ENCODE data around the gene ECPAS. TPM values are rescaled to one million over a fixed set of nuclear protein-coding genes. Genes with fewer than 3 reads are reported as not detected.

The ECPAS gene
- polyA plus RNA-seq, 1 donor (not counting 4 experiments of a cell fraction or from before 2014, with no cell fraction given) = 53.5 TPM

DNA sequence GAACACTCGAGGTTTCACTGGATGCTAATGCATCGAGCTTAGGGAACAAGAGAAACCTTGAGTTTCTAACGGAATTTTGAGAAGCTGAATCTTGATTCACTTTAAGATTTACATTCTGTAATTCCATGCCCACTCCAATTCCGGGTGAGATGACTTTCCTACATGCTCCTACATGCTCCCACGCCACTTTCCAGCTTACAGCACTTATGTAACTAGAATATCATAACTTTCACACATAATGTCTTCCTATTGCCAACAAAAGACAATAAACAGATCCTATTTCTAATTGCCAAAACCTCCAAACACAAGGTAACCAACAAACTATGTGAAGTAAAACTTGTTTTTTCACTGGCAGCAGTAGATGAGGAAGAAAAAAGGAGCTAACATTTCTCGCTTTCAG is 72.9 kb downstream of the ECPAS start:
- peak; percentile 70 for FAIRE-seq

DNA sequence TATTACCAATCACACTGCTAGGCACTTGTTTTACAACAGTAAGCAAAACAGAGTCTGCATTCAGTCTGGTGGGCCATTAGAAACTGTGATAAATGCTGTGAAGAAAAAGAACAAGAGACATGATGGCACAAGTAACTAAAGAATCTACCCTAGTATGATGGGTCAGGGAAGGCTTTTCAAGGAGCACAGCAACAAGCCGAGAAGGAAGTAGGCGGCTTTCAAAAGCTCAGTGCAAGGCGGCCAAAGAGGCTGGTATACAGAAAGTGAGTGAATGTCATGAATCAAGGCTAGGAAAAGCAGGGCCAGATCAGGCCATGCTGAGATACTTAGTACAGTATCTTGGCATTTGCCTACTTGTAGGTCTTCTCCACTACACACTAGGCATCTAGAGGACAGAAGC is 76.4 kb downstream of the ECPAS start:
- dilution Hi-C loops (cut with MboI; ENCODE audit: extremely low pct_ligation_motif_present, low sequenced_read_pairs) = no loop called here
- no peak for TF ChIP-seq CTCF (optimal IDR thresholded peaks at IDR 0.05 in 1 of 3, IDR thresholded peaks at IDR 0.05 in 1 of 3, conservative IDR thresholded peaks at IDR 0.05 in 1 of 3; ENCODE audit: extremely low read depth in 1 of 3, insufficient read depth in 2 of 3, low read length in 3 of 3)
- TF ChIP-seq EZH2 (IDR thresholded peaks at IDR 0.05; ENCODE audit: low read length) = no peak
- FAIRE-seq (peak; percentile 48), DNase-seq (ENCODE audit: low read depth, low spot score) (no peak)
- Histone ChIP-seq H4K20me1 (ENCODE audit: control insufficient read depth, extremely low read depth, insufficient read depth, low read length) (no peaks in the 10 kb centered on the region), H3K79me2 (ENCODE audit: control insufficient read depth, insufficient read depth, low read length) (no peaks in the 10 kb centered on the region), H3K27ac (ENCODE audit: control insufficient read depth, insufficient read depth, low read length) (no peak overlapping the region), H2AFZ (ENCODE audit: control insufficient read depth, low read length) (no peak overlapping the region), H3K9me3 (ENCODE audit: control insufficient read depth, low read depth, low read length) (no peaks in the 10 kb centered on the region), H3K9ac (ENCODE audit: control insufficient read depth, extremely low read depth, insufficient read depth, low read length) (no peak overlapping the region), H3K9me1 (ENCODE audit: control insufficient read depth, extremely low read depth, insufficient read depth, low read length) (no peaks in the 10 kb centered on the region), H3K36me3 (ENCODE audit: control insufficient read depth in 2 of 2, extremely low read depth in 1 of 2, insufficient read depth in 2 of 2, low read length in 2 of 2) (peaks cover 7 to 32% of the 10 kb centered on the region in 2 experiments), H3K4me3 (ENCODE audit: control insufficient read depth in 2 of 3, extremely low read depth in 1 of 3, insufficient read depth in 2 of 3, low read depth in 1 of 3, low read length in 3 of 3) (no peak overlapping the region), H3K4me2 (ENCODE audit: control insufficient read depth, extremely low read depth, insufficient read depth, low read depth, low read length) (no peak overlapping the region), H3K4me1 (ENCODE audit: control insufficient read depth, extremely low read depth, insufficient read depth, low read length) (peaks cover 5% of the 10 kb centered on the region), H3K27me3 (ENCODE audit: control insufficient read depth, extremely low read depth, insufficient read depth, low read length) (no peaks in the 10 kb centered on the region)

More for the DNA sequence above, 72.9 kb downstream of the ECPAS start:
- H3K4me2 ChIP-seq (ENCODE audit: control insufficient read depth, extremely low read depth, insufficient read depth, low read depth, low read length) = no peak overlapping the region
- H3K4me3 ChIP-seq (ENCODE audit: control insufficient read depth in 2 of 3, extremely low read depth in 1 of 3, insufficient read depth in 2 of 3, low read depth in 1 of 3, low read length in 3 of 3) = no peak overlapping the region
- H3K9ac ChIP-seq (ENCODE audit: control insufficient read depth, extremely low read depth, insufficient read depth, low read length) = no peak overlapping the region
- no peak overlapping the region for H2AFZ ChIP-seq (ENCODE audit: control insufficient read depth, low read length)
- H3K27me3 ChIP-seq (ENCODE audit: control insufficient read depth, extremely low read depth, insufficient read depth, low read length) = no peaks in the 10 kb centered on the region
- H3K36me3 ChIP-seq (ENCODE audit: control insufficient read depth in 2 of 2, extremely low read depth in 1 of 2, insufficient read depth in 2 of 2, low read length in 2 of 2) = peaks cover 12 to 37% of the 10 kb centered on the region in 2 experiments
- no peaks in the 10 kb centered on the region for H3K79me2 ChIP-seq (ENCODE audit: control insufficient read depth, insufficient read depth, low read length)
- peaks cover 5% of the 10 kb centered on the region for H3K4me1 ChIP-seq (ENCODE audit: control insufficient read depth, extremely low read depth, insufficient read depth, low read length)
- no peaks in the 10 kb centered on the region for H4K20me1 ChIP-seq (ENCODE audit: control insufficient read depth, extremely low read depth, insufficient read depth, low read length)
- no peak for DNase-seq (ENCODE audit: low read depth, low spot score)
- no peak for TF ChIP-seq CTCF (optimal IDR thresholded peaks at IDR 0.05 in 1 of 3, IDR thresholded peaks at IDR 0.05 in 1 of 3, conservative IDR thresholded peaks at IDR 0.05 in 1 of 3; ENCODE audit: extremely low read depth in 1 of 3, insufficient read depth in 2 of 3, low read length in 3 of 3)
- TF ChIP-seq EZH2 (IDR thresholded peaks at IDR 0.05; ENCODE audit: low read length) = no peak
- H3K9me1 ChIP-seq (ENCODE audit: control insufficient read depth, extremely low read depth, insufficient read depth, low read length) = no peaks in the 10 kb centered on the region
- dilution Hi-C loops (cut with MboI; ENCODE audit: extremely low pct_ligation_motif_present, low sequenced_read_pairs) = no loop called here
- H3K27ac ChIP-seq (ENCODE audit: control insufficient read depth, insufficient read depth, low read length) = no peak overlapping the region
- no peaks in the 10 kb centered on the region for H3K9me3 ChIP-seq (ENCODE audit: control insufficient read depth, low read depth, low read length)
